NCI-H1436 treated with DMSO at 0.1 percent for 48 hours (cell line): ENCODE measurements around the gene MAGI2.

ENCODE experiments used
- DNase-seq: peaks from one replicate; lab custom pipeline; 2025; lab: John Stamatoyannopoulos, UW

The MAGI2 gene

GRCh38 chr7:79453558-79454360 lies at the start of gene MAGI2:
Gene MAGI2 (minus strand): TSS chr7:79453667. CDS start chr7:79453320, 347 bp downstream.
- no peak for DNase-seq

- DNase-seq, result no peak
Measured at GRCh38 chr7:79502151-79502550, 48.7 kb upstream of the MAGI2 start.

DNA sequence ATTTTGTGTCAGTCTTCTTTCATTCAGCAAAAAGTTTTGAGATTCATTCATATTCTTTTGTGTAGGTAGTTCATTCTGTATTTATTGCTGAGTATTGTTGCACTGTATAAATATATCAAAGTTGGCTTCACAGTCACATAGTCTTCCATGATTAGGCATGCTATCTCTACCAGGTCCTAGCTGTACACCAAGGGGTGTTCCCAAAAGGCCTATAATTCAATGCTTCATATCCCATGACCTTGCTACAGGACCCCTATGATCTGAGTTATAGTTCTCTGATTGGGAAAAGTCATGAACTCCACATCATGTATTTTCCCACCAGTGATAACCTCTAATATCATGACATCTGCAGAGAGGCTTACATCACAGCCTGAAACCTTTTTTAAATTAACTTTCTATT lies 47.3 kb upstream of the MAGI2 start:
- no peak for DNase-seq

- DNase-seq, result no peak
Measured at GRCh38 chr7:79497728-79498127, 44.3 kb upstream of the MAGI2 start.

DNA sequence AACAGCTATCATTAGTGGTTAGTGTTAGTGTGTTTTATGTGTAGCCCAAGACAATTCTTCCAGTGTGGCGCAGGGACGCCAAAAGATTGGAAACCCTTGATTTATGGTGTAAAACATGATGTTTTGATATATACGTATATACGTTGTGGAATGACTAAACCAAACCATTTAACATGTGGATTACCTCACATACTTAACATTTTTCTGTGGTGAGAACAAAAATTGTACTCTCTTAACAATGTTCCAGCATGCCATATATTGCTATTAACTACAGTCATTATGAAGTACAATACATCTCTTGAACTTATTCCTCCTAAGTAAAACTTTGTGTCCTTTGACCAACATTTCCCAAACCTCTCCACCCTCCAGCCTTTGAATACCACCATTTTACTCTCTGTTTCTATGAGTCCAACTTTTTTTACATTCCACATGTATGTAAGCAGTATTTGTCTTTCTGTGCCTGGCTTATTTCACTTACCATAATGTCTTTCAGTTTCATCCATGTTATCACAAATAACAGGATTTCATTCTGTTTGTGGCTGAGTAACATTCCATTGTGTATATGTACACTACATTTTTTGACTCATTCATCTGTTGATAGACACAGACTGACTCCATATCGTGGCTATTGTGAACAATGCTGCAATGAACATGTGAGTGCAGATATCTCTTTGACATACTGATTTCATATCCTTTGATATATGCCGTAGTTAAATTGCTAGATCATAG lies 42.2 kb upstream of the MAGI2 start:
- DNase-seq, result no peak

- no peak for DNase-seq
Measured at GRCh38 chr7:79494046-79494445, 40.6 kb upstream of the MAGI2 start.

DNA sequence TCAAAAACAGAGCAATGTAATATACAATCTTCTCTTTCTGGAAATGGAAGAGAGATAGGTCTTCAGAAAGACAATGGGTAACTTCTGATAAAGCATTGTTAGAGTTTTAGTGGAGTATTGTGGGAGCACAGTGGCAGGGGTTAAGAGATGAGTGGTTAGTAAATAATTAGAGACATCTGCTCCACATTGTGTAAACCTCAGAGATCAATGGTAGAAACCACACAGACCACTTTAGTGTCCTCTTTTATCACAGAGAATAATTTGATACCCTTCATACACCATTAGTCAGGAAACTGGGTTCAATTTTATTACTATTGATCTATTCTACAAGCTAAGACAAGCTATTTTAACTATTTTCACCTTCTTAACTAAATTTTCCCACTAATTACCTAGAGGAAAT lies 35.9 kb upstream of the MAGI2 start:
- DNase-seq, result no peak

DNA sequence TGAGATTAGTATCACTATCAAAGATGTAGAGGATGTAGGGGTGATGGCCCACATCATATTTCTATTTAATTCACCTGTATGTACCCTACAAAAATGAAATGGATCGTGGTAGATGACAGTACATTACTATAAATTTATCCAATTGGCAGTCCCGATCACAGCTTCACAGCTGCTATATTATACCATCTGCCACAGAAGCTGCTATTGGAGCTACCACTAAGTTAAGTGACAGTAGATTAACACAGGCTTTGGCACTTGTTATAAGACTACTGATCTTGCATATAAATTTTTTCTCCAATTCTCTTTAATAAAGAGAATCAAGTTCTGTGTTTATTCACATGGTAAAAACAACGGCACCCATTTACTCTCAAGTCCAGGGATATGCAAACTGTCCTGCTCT lies 24.9 kb upstream of the MAGI2 start:
- no peak for DNase-seq

GRCh38 chr7:79475455-79475854 lies 22.0 kb upstream of the MAGI2 start:
- no peak for DNase-seq

DNA sequence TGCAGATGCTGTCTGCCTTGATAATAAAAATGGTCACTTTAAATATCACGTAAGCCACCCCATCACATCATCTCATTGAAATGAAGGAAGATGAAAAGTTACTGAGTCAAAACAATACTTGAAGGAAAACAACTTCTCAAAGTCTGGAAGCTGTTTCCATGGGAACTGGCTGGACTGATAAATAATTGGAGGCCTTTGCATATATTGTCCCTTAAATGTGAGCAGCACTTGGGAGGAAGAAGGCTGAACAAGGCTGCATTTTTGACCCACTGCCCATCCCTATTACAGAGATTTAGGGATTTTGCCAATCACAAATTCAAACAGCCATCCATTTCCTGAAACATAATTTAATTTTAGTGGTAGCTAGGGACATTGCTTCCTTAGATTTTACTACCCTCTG lies 18.2 kb upstream of the MAGI2 start:
- no peak for DNase-seq

DNA sequence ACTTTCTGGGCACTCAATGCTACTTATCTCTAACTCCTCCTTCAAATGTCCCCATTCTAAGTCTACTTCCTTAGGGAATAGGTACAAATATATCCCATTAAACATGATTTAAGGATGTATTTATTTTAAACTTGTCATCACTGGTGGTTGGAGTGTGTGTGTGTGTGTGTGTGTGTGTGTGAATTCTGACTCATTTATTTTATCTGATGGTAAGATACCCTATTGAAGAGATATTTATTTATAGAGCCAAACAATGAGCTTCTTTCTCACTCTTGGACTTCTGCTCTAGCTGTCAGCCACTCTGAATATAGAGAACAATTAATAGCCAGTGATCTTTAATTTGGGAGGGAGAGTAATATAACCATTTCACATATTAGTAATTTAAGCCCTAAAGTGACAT lies 17.8 kb upstream of the MAGI2 start:
- no peak for DNase-seq

DNA sequence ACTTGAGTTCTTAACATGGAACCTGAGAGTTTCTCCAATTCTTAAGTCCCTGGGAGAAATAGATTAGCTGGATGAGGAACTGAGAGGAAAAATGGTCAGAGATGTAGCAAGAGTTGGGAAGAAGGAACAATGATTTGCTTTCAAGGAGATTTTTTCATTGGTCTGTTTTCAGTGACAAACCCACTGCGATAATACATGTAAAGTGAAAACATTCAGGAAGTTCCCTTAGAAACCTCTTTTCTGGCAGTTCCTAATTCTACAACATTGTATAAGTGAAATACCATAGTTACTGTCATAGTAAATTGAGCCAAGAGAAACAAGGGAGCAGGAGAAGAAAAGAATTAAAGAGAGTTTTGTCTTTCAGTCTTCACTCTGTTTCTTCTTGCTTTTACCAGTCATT lies 12.1 kb upstream of the MAGI2 start:
- no peak for DNase-seq

DNA sequence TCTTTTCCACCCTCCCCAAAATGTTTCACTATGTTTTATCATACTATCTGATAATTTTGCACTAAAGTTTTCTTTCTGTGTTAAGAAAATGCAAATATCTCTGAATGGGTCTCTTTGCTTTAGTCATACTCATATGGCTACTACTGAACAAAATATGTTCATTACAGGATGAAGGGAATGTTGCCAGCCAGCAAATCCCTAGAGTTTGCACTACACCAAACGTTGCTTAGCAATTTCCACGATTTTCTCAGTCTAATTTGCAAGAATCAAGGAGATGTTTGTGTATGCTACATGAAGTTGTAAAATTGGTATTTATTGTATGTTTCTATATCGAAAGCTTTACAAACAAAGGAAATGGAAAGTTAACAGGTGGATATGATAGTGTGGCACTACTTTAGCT lies 10.6 kb upstream of the MAGI2 start:
- no peak for DNase-seq

DNA sequence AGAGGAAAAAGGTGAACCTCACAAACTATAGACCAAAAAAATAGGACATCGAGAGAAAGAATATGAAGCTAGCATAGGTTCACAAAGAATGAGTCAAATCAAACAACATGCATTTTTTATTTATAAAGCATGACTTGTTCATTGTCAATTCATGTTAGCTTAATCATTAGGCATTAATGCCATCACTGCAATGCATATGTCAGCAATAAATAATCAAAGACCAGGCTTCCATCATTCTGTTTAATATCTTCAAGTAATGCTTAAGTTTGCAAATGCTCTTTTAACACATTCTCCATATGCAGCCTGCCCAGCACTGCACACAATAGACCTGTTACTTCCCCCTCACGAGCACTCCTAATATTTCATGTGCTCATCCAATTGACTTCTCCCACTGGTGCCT lies 8.9 kb upstream of the MAGI2 start:
- DNase-seq, result no peak

- no peak for DNase-seq
Measured at GRCh38 chr7:79461660-79462059, 8.2 kb upstream of the MAGI2 start.

- no peak for DNase-seq
Measured at GRCh38 chr7:79459381-79459780, 5.9 kb upstream of the MAGI2 start.

DNA sequence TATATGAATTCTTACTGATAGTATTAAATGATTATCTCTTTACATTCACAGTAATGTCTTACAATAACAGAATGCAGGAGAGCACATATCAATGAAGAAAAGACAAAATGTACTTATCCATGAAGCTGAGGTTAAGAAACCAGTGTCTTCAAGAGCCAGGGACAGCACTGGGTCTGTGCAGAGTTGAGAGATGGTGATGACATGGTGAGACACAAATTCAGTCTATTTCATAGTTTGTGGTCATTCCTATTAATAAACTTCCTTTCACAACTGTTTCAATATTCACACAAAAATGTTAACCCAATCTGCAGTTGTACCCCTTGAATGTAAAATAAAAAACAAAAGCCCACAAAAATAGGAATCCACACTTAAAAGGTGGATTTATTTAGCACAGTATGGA lies 5.3 kb upstream of the MAGI2 start:
- no peak for DNase-seq

GRCh38 chr7:79455173-79455790 lies 1.8 kb upstream of the MAGI2 start:
- DNase-seq, result no peak

- no peak for DNase-seq
Measured at GRCh38 chr7:79454361-79454960, 994 bp upstream of the MAGI2 start.

DNA sequence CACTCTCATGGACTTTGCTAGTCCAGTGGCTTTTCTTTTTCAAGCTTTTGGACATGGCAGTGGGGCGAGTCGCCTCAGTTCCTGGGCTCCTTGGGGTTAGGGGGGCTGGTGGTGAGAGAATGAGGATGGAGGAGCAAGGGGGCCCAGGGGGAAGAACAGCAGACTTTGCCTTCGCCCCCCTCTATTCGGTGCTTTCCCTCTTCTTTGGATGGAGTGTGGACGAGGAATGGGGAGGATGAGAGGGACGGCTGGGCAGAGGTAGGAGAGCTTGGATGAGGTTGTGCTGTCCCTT lies 255 bp downstream of the MAGI2 start:
- DNase-seq, result no peak

DNA sequence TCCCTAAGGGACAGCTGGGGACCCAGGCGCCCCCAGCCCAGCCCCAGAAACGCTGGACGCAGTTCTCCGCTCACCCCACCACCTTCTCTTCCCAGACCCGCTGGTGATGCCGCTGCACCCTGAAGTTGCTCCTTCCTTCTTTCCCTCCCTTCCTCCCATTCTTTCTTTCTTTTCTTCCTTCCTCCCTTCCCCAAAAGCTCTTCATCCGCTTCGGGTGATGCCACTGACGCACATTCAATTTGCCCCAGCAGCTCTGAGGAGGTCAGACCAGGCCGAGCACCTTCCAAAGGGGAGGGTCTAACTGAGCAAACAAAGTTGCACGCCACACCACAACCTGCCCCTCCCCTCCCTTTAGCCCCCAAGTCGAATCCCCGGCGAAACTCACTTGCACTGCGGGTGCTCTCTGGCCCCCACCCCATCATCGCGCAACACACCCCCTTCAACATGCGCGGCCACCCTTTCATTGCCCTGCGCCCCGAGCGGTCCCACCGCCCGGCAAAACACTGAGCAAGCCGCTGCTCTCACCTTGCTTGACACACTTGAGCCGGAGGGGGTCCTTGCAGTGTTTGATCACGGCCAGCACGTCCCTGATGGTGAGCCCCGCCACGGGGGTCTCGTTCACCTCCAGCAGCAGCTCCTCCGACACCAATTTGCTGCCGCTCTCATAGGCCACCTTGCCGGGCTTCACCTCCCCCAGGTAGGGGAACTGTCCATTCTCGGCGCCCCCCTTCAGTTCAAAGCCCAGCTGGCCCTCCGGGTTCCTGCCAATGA lies 787 bp downstream of the MAGI2 start:
- no peak for DNase-seq

- DNase-seq, result no peak
Measured at GRCh38 chr7:79452032-79452494, 1.4 kb downstream of the MAGI2 start.
